ENCODE results near the gene GABARAPL2.

Gene GABARAPL2

GRCh38 chr16:75593308-75593707, 27.1 kb downstream of the GABARAPL2 start:
- no peak for DNase-seq

GRCh38 chr16:75593825-75594820, 27.9 kb downstream of the GABARAPL2 start:
- no peak for DNase-seq

- DNase-seq, result no peak
Measured at GRCh38 chr16:75599452-75600277, 33.5 kb downstream of the GABARAPL2 start.

- DNase-seq, result no peak
Measured at GRCh38 chr16:75603241-75603640, 37.1 kb downstream of the GABARAPL2 start.

GRCh38 chr16:75606507-75606906, 40.3 kb downstream of the GABARAPL2 start:
- no peak for DNase-seq

- no peak for DNase-seq
Measured at GRCh38 chr16:75614066-75614897, 48.1 kb downstream of the GABARAPL2 start.

- no peak for DNase-seq
Measured at GRCh38 chr16:75615619-75616018, 49.4 kb downstream of the GABARAPL2 start.

- no peak for DNase-seq
Measured at GRCh38 chr16:75616521-75617010, 50.4 kb downstream of the GABARAPL2 start.

GRCh38 chr16:75617121-75617520, 50.9 kb downstream of the GABARAPL2 start:
- no peak for DNase-seq

- DNase-seq, result no peak
Measured at GRCh38 chr16:75618780-75619179, 52.6 kb downstream of the GABARAPL2 start.

GRCh38 chr16:75620326-75621169, 54.4 kb downstream of the GABARAPL2 start:
- DNase-seq, result peak; percentile 39

- no peak for DNase-seq
Measured at GRCh38 chr16:75621170-75621477, 54.9 kb downstream of the GABARAPL2 start.

GRCh38 chr16:75622761-75623605, 56.8 kb downstream of the GABARAPL2 start, which contains the start of gene ADAT1:
TSS of gene ADAT1 (minus strand) at chr16:75623281. CDS start at chr16:75620799, 2,482 bp downstream.
- DNase-seq, result peak; percentile 99

- no peak for DNase-seq
Measured at GRCh38 chr16:75624921-75625334, 58.7 kb downstream of the GABARAPL2 start.

GRCh38 chr16:75626806-75627205, 60.6 kb downstream of the GABARAPL2 start:
- DNase-seq, result no peak

All from stimulated activated CD8-positive, alpha-beta memory T cell treated with anti-CD3 and anti-CD28 coated beads, Interleukin-4, amount 100 ng/mL, for 48 hours (primary cell).